IgD-negative memory B cell (primary cell): Measurements from ENCODE around the gene ECM1. TPM values are rescaled to one million over a fixed set of nuclear protein-coding genes. Genes with fewer than 3 reads are reported as not detected.
A peak's percentile ranks its signal among the peaks of the same experiment; 100 is the strongest.

Source experiments
- H3K27ac Mint-ChIP-seq, 3 donors: one replicate each; pipeline ENCODE4 v1.8.0; 2020 to 2022; ENCODE audit warnings: mild to moderate bottlenecking in 3 of 3, mixed read lengths in 3 of 3, moderate library complexity in 1 of 3
- H3K27me3 Mint-ChIP-seq: one replicate; pipeline ENCODE4 v1.8.0; 2021; ENCODE audit warnings: mixed read lengths
- H3K36me3 Mint-ChIP-seq: one replicate; pipeline ENCODE4 v1.8.0; 2020; ENCODE audit warnings: mild to moderate bottlenecking, mixed read lengths
- H3K4me1 Mint-ChIP-seq, 3 donors: one replicate each; pipeline ENCODE4 v1.8.0; 2020 to 2022; ENCODE audit warnings: mixed read lengths in 3 of 3, mild to moderate bottlenecking in 1 of 3
- H3K4me3 Mint-ChIP-seq, 4 donors: one replicate each; pipeline ENCODE4 v1.8.0; 2020 to 2022; ENCODE audit warnings: mild to moderate bottlenecking in 4 of 4, mixed read lengths in 4 of 4, moderate library complexity in 3 of 4
- H3K9me3 Mint-ChIP-seq, 3 donors: one replicate each; pipeline ENCODE4 v1.8.0; 2020 to 2021; ENCODE audit warnings: mixed read lengths in 3 of 3, mild to moderate bottlenecking in 1 of 3
- polyA plus RNA-seq: library from polyadenylated mRNA; unstranded; fragments of 300-500 nt; fragmentation: Illumina TruSeq; gene quantifications from one replicate; pipeline ENCODE4 v1.2.3, GENCODE V29; 2021

ECM1 gene
- polyA plus RNA-seq, 1 donor from 2014 or later: 0.11 TPM

GRCh38 chr1:150555198-150555970 lies 47.5 kb downstream of the ECM1 start:
- H3K27me3 Mint-ChIP-seq: peaks cover 9% of the 10 kb centered on the region
- H3K36me3 Mint-ChIP-seq: peaks cover 2% of the 10 kb centered on the region
- no peak overlapping the region for H3K27ac Mint-ChIP-seq
- H3K4me1 Mint-ChIP-seq: peaks cover 13 to 20% (median 14%) of the 10 kb centered on the region in 3 donors
- H3K4me3 Mint-ChIP-seq: no peak overlapping the region
- H3K9me3 Mint-ChIP-seq: no peaks in the 10 kb centered on the region

GRCh38 chr1:150555971-150556865 lies 48.3 kb downstream of the ECM1 start:
- Mint-ChIP-seq H3K27ac (no peak overlapping the region), H3K4me3 (no peak overlapping the region), H3K4me1 (peaks cover 15 to 18% (median 18%) of the 10 kb centered on the region in 3 donors), H3K9me3 (no peaks in the 10 kb centered on the region), H3K36me3 (peaks cover 2% of the 10 kb centered on the region), H3K27me3 (peaks cover 8% of the 10 kb centered on the region)

- Mint-ChIP-seq H3K27ac (no peak overlapping the region), H3K4me1 (peaks cover 12 to 15% (median 13%) of the 10 kb centered on the region in 3 donors), H3K9me3 (no peaks in the 10 kb centered on the region), H3K27me3 (peaks cover 6% of the 10 kb centered on the region), H3K36me3 (peaks cover 2% of the 10 kb centered on the region), H3K4me3 (no peak overlapping the region)
Measured at GRCh38 chr1:150557065-150557600, 49.2 kb downstream of the ECM1 start.

- Mint-ChIP-seq H3K4me1 (peaks cover 7 to 11% (median 9%) of the 10 kb centered on the region in 3 donors), H3K9me3 (no peaks in the 10 kb centered on the region), H3K36me3 (peaks cover 2% of the 10 kb centered on the region), H3K4me3 (no peak overlapping the region), H3K27me3 (no peaks in the 10 kb centered on the region), H3K27ac (no peak overlapping the region)
Measured at GRCh38 chr1:150557813-150558212, 49.9 kb downstream of the ECM1 start.

GRCh38 chr1:150558303-150558704 lies 50.4 kb downstream of the ECM1 start:
- Mint-ChIP-seq H3K27me3 (no peaks in the 10 kb centered on the region), H3K4me3 (no peak overlapping the region), H3K9me3 (no peaks in the 10 kb centered on the region), H3K4me1 (peaks cover 9 to 13% (median 12%) of the 10 kb centered on the region in 3 donors), H3K27ac (no peak overlapping the region), H3K36me3 (peaks cover 2% of the 10 kb centered on the region)

- peaks cover 15 to 20% (median 16%) of the 10 kb centered on the region in 3 donors for H3K4me1 Mint-ChIP-seq
- H3K4me3 Mint-ChIP-seq: no peak overlapping the region
- no peaks in the 10 kb centered on the region for H3K9me3 Mint-ChIP-seq
- H3K36me3 Mint-ChIP-seq: peaks cover 2% of the 10 kb centered on the region
- no peak overlapping the region for H3K27ac Mint-ChIP-seq
- H3K27me3 Mint-ChIP-seq: no peaks in the 10 kb centered on the region
Measured at GRCh38 chr1:150558761-150559655, 51.1 kb downstream of the ECM1 start.

- Mint-ChIP-seq H3K9me3 (no peaks in the 10 kb centered on the region), H3K4me1 (peaks cover 16 to 22% (median 17%) of the 10 kb centered on the region in 3 donors), H3K36me3 (no peaks in the 10 kb centered on the region), H3K27ac (peak overlapping the region in 2 of 3 donors; percentile 98 to 99), H3K4me3 (peak overlapping the region in 2 of 4 donors; percentile 91 to 95), H3K27me3 (no peaks in the 10 kb centered on the region)
Measured at GRCh38 chr1:150559656-150560010, 51.7 kb downstream of the ECM1 start.

GRCh38 chr1:150560011-150560438 lies 52.1 kb downstream of the ECM1 start:
- Mint-ChIP-seq H3K4me1 (peaks cover 20 to 26% (median 20%) of the 10 kb centered on the region in 3 donors), H3K36me3 (no peaks in the 10 kb centered on the region)

GRCh38 chr1:150560576-150561253 lies 52.8 kb downstream of the ECM1 start:
- H3K27ac Mint-ChIP-seq: peak overlapping the region; percentile 98 to 100 (median 99)

More at GRCh38 chr1:150560011-150560438, 52.1 kb downstream of the ECM1 start:
- Mint-ChIP-seq H3K27me3 (no peaks in the 10 kb centered on the region), H3K27ac (peak overlapping the region; percentile 98 to 100 (median 99)), H3K4me3 (peak overlapping the region; percentile 54 to 95 (median 76)), H3K9me3 (no peaks in the 10 kb centered on the region)

GRCh38 chr1:150561254-150561973 lies 53.5 kb downstream of the ECM1 start:
- Mint-ChIP-seq H3K36me3 (no peaks in the 10 kb centered on the region), H3K9me3 (no peaks in the 10 kb centered on the region), H3K27ac (peak overlapping the region; percentile 98 to 100 (median 99)), H3K4me1 (peaks cover 20 to 33% (median 25%) of the 10 kb centered on the region in 3 donors), H3K27me3 (no peaks in the 10 kb centered on the region), H3K4me3 (peak overlapping the region; percentile 91 to 99 (median 96))

More at GRCh38 chr1:150560576-150561253, 52.8 kb downstream of the ECM1 start:
- H3K27me3 Mint-ChIP-seq: no peaks in the 10 kb centered on the region
- peaks cover 20 to 27% (median 22%) of the 10 kb centered on the region in 3 donors for H3K4me1 Mint-ChIP-seq
- H3K4me3 Mint-ChIP-seq: peak overlapping the region; percentile 91 to 99 (median 96)
- H3K9me3 Mint-ChIP-seq: no peaks in the 10 kb centered on the region
- H3K36me3 Mint-ChIP-seq: no peaks in the 10 kb centered on the region

- Mint-ChIP-seq H3K27me3 (no peaks in the 10 kb centered on the region), H3K36me3 (no peaks in the 10 kb centered on the region), H3K27ac (peak overlapping the region; percentile 98 to 100 (median 99)), H3K4me3 (peak overlapping the region; percentile 91 to 99 (median 96)), H3K4me1 (peaks cover 20 to 38% (median 26%) of the 10 kb centered on the region in 3 donors), H3K9me3 (no peaks in the 10 kb centered on the region)
Measured at GRCh38 chr1:150561974-150562445, 54.1 kb downstream of the ECM1 start.

GRCh38 chr1:150562446-150563339 lies 54.8 kb downstream of the ECM1 start:
- peak overlapping the region; percentile 98 to 100 (median 99) for H3K27ac Mint-ChIP-seq
- no peaks in the 10 kb centered on the region for H3K27me3 Mint-ChIP-seq
- H3K36me3 Mint-ChIP-seq: peaks cover 3% of the 10 kb centered on the region
- H3K9me3 Mint-ChIP-seq: no peaks in the 10 kb centered on the region
- H3K4me1 Mint-ChIP-seq: peaks cover 27 to 45% (median 32%) of the 10 kb centered on the region in 3 donors
- H3K4me3 Mint-ChIP-seq: peak overlapping the region; percentile 91 to 99 (median 96)
